Activated CD4-positive, alpha-beta T cell treated with anti-CD3 and anti-CD28 coated beads, Interleukin-2, amount 50 U/mL, for 4 hours (primary cell): ENCODE measurements around the gene IFT43.

ENCODE experiments used
- DNase-seq, 2 experiments: peaks; one replicate each; pipeline ENCODE4 v3.0.0-alpha.2; 2020

The IFT43 gene

DNA sequence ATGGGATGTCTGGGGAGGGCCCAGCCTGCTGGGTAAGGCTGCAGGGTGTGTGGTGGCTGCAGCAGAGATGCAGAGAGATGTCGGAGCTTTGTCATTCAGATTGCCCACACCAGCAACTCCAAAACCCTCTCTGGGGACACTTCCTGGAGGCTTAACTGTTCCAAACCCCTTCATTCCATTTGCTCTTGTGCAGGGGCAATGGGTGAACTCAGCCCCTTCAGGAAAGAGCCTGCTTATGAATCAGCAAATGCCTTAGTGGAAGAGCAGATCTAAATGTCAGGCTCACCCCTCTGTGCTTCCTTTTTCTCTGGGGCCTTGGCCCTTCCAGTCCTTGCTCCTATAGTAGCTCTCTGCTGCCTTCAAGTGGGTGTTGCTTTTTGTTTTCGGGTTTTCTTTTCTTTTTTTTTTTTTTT is 129.5 kb downstream of the IFT43 start:
- no peak for DNase-seq

DNA sequence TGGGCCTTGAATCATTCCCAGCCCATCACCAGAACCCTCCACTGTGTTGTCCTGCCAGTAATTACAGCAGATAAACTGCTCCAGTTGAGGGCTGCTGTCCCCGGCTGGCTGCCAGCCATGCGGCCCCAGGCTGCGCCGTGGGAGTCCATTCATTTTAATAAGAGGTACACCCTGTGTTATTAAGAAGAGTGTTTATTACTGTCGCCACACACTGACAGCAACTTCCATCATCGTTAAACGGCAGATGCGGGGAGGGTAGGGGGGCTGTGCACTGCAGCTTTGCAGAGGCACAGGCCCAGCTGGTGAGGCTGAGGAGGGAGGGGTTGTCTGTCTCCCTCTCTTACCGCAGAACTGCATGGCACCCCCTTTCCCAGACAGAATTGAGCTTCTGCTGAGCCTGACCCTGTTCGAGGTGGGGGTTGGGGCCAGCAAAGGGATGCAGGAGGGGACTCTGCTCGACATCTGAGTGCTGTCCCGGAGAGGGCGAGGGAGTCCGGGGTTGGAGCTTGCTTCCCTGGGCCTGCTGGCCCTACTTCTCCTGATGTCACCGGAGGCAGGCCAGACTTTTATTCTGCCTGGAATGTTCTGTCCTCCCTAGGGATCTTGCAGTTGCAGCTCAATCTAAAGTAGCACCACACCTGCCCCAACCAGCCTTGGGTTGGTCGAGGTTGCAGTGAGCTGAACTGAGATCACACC is 132.4 kb downstream of the IFT43 start:
- DNase-seq, result no peak

DNA sequence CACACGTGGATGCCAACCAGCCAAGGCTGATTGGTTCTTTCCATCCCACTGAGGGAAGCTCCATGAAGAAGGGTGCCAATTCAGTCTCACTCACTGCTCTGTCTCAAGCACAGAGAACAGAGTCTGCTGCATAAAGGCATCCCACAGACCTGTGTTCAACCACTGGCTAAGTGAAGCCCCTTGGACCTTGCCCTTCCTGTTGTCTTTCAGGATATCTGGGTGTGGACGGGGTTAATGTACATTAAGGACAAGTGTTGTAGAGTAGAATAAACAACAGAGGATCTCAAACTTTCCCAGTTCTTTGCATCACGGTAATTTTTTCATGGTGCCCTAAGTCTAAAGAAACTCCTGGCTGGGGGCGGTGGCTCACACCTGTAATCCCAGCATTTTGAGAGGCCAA is 133.0 kb downstream of the IFT43 start:
- DNase-seq, result no peak

DNA sequence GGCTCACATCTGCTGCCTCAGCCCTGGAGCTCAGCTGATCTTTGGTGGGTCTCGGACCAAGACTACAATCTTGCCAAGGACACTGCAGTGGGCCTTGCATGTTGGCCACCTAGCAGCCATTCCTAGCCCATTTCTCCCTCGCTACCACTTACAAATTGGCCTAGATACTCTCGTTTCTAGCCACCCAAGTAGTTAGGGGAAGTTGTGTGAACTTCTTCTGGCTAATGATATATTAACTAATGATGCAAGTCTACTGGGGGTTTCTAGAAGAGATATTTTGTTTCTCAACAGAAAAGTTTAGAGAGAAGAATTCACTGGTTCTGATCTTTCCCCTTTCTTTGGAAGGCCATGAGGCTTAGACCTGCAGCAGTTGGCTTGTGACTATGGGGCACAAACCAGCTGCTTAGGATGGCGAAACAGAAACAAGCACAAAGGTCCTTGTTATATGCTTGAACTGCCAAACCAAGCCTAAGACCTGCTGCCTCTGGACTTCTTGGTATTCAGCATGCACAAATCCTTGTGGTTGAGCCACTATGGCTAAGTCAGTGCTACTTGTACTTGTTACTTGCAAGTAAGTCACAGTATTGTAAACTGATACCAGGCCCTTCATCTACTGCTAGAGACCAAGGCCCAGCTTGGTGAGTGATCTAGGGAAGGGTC is 135.7 kb downstream of the IFT43 start:
- no peak for DNase-seq

DNA sequence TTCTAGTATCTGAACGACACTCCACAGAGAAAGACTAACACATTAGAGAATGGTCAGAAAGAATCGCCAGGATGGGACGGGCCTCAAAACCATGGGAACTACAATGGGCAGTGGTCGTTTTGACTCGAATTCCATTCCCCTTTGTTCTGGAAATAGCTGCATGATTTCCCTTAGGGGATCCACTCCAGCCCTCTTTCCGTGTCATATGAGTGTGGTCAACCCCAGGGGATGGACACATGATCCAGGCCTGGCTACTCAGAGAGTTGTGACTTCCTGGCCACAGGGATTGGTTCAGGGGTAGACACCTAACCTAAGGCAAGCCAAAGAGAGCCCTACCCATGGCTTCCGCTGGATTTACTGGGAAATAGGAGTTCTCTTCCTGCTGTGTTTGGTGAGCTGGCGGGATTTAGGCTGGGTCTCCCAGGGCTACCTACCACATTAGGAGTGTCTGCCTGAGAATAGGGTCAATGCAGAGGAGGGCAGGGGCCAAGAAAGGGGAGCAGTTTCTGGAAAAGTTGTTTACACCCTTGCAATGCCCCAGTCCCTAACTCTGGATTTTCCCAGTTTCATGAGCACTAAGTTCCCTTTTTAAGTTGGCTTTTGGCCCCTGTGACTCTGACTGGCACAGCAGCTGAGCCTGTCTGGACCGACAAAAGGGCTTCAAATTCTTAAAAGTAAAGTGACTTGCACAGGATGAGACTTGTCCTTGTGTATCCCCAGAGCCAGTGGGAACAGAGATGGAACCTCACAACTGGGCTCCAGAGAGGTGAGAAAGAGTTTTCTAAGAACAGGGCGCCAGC is 138.1 kb downstream of the IFT43 start:
- DNase-seq, result no peak

DNA sequence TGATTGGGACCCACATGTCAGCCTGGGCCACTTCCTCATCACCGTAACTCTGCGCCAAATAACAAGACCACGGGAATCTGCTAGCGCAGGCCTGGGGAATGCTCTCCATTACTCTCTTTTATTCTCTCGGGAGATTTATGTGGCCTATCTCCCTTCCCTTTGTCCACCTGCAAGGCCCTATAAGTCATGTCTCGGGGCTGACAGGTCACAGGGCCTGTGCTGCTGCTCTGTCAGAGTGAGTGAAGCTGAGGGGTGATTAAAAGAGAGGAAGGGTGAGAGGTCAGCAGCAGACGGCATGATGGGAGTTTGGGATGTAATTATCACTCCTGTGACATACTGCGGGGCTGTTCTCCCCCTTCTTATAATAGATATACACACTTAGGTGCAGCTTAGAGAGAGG is 139.9 kb downstream of the IFT43 start:
- DNase-seq, result no peak

DNA sequence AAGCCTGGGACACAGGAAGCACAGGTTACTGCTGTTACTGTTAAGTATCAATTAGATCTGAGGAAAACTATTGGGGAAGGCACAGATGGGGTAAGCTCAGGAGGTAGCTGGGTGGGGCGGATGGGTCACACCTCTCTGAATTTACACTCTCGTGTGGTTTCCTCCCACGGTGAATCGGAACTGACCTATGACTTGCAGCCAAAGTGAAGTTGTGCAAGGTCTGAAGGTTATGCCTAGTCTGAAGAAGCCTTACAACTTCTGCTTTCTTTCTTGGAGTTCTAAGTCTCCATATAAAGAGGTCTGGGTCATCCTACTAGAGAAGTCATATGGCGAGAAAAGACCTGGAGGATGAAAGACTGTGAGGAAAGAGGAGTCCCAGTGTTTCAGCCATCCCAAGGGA is 140.5 kb downstream of the IFT43 start:
- DNase-seq, result no peak

DNA sequence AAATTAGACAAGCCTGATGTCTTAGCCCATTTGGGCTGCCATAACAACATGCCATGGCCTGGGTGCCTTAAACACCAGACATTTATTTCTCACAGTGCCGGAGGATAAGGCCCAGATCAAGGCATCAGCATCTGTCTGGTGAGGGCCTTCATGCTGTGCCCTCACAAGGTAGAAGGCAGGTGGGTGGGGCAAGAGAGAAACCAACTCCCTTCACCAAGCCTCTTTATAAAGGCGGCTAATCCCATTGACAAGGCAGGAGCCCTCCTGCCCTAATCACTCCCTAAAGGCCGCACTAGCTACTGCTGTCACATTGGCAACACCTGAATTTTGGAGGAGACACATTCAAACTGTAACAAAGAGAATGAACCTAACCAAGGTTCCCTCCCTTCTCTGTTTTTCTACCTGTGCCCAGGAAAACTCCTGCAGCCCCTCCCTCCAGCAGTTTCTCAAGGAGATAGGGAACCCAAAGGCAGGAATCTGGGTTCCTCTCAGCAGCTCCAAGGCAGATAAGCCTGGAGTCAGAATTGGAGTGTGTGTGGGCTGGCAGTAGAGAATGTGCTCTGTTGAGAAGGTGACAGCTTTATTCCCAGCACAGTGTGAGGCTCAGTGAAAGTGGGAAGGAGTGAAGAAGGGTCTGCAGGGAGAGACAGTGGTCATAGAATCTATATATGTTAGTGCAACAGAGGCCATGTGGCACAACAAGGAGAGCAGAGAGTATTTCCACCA is 144.5 kb downstream of the IFT43 start:
- no peak for DNase-seq

DNA sequence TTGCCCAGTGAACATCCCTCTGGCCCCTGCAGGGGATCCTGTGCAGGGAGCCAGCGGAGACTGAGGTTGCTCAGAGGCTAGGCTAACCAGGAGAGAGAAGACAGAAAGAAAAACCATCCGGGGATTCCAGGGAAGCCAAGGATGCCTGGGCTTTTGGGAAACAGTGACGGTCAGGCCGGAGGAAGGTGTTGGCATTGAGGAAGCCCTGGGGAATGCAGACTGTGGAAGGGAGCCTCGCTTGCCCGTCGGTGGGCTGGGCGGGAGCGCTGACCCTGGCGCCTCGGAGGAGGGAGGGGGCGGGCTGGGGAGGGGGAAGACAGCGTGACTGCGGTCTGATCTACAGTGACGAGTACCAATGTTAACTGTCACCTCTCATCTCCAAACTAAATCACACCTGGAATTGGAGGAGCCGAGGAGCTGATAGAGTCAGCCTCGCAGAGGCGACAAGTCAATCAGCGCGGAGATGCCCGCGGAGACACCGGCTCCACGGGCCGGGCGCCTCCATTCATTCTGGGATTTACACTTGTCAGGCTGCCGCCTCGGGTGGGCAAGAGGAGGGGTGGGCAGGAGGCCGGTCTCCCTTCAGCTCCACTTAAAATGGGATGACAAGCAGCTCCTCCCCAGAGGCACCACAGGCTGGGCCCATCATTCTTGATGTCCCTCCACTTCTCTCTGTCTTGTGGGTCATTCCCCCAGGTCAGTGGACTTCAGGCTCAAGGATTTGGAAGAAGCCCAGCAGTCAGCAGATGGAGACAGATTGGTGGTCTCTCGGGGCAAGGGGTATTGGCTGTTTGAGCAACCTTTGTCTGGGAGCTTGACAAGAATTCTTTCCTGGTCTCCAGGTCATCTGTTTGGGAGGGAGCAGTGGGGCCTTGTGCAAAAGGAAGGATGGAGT is 145.8 kb downstream of the IFT43 start:
- no peak for DNase-seq

DNA sequence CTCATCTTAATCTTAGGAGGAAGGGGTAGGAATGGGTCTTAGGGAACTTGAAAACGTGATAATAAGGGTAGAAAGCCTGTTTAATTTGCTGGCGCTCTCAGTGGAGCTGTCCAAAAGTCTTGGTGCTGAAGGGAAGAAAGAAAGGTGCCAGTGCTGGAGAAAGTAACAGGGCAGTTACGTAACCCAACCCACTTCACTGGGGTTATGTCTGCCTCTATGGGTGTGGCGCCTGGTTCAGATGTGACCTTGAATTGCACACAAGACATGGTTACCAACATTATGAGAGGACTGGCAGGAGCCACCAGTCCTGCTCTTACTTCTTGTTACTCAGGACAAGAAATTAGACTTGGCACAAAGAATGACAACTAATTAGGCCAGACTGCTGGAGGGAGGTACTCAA is 147.5 kb downstream of the IFT43 start:
- DNase-seq, result no peak
